NT2/D1 (cell line): ENCODE results near the gene TNRC6C.

ENCODE experiments used
- YY1 ChIP-seq: IDR thresholded peaks from 2 replicates; pipeline ENCODE4 v1.6.1; 2011; ENCODE audit not compliant: insufficient read length, insufficient read depth
- ZNF274 ChIP-seq: IDR thresholded peaks from 2 replicates; pipeline ENCODE4 v1.6.1; 2011; ENCODE audit warnings: mild to moderate bottlenecking, low read depth, low read length

DNA sequence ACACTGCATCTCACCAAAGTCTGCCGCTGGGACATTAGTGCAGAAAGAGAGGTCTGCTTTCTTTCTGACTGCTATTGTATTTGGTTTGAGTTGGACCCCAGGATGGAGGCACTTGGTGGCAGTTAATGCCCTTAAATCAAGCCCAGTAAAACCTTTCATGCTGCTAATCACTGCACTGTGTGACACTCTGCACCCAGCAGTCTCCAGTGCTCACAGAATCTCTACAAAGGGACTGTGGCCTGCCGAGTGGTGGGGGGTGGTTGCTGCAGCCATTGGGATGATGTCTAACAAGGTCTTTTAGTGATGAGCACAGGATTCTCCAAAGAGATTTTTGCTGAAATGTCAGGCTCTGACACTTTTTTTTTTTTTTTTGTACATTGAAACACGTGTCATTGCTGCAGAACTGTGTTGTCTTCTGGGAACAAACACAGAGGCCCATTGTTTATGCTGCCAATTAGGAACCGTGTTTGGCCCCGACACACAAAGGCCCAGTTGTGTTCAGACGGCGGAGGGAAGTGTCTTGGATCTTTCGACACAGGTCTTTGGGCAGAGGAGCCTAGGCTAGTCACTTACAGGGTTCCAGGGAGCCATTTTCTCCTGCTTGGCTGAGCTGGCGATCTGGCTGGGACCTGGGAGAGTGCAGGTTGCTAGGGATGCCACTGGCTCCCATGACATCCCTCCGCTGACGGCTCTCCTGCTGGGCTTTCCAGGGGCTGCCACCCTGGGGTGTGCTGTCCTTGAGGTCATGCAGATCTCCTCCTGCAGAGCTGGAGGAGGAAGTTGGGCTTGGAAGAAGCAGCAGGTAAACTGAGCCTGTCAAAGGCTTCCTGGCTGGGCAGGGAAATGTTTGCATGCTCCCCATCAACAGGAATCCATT is 16.2 kb upstream of the TNRC6C start:
- no peak for TF ChIP-seq YY1
- no peak for TF ChIP-seq ZNF274
